GM21447 (cell line): ENCODE data around the gene LRRC8B.
"Not testable (repeated sequence)": the region's sequence is repeated elsewhere in the genome, so short reads cannot be mapped to it uniquely, and the experiment has no call there.

Source experiments
- ATAC-seq: cut with Tn5 transposase; IDR thresholded peaks from one replicate; pipeline ENCODE4 v1.9.1; 2021; ENCODE audit not compliant: unreplicated experiment

LRRC8B gene

DNA sequence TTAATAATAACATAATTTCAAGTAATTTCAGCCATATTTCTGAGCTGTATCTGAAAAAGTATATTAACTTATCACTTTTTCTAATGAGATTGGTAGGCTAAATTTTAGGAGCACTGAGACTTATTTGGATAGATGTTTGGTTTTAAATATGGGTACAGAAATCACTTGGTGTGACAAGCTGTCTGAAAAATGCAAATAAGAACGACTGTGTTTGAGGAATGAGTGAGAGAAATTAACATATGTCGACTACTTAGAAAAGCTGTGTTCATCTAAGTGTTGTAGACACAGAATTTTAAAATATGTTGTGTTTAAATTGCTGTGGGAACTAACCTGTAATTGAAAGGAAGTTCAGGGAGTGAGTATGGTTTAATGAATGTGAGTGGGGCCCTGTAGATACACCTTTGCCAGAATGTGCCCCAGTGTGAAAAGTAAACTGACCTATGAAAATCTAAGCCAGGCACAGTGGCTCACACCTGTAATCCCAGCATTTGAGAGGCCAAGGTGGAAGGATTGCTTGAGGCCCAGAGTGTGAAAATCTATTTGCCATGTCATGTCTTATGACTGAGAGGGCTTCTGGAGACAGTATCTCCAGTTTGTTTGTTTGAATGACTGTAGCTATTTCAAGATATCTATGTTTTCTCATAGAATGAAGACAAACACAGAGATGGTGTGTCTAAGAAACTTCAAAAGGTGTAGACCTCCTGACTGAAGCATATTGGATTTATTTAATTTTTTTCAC is 54.5 kb downstream of the LRRC8B start:
- ATAC-seq: no peak

DNA sequence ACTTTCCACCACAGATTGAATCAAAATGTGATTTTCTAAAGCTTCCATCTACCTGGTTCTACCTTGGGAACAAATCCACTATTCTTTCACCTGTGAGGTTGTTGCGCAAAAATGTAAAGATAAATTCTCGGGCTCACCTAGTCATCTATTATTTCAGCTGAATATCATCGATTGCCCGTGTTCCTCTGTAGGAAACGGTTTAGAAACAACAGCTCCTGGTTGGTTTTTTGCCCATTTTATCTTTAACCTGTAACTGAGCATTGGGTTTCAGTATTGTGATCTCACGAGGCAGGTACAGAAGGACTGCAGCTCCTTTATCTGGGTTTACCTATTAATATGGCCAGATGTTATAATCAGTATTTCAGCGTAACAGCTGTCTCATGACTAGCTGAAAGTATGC is 55.4 kb downstream of the LRRC8B start:
- no peak for ATAC-seq

- ATAC-seq: no peak
Observed at GRCh38 chr1:89581859-89582258, 57.2 kb downstream of the LRRC8B start.

DNA sequence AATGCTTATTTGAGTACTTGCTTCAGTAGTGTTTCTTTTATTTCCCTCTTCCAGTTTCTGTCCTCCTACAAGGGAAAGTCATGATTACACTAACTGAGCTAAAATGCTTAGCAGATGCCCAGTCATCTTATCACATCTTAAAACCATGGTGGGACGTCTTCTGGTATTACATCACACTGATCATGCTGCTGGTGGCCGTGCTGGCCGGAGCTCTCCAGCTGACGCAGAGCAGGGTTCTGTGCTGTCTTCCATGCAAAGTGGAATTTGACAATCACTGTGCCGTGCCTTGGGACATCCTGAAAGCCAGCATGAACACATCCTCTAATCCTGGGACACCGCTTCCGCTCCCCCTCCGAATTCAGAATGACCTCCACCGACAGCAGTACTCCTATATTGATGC is 57.9 kb downstream of the LRRC8B start:
- no peak for ATAC-seq

- no peak for ATAC-seq
Observed at GRCh38 chr1:89584211-89584610, 59.6 kb downstream of the LRRC8B start.

DNA sequence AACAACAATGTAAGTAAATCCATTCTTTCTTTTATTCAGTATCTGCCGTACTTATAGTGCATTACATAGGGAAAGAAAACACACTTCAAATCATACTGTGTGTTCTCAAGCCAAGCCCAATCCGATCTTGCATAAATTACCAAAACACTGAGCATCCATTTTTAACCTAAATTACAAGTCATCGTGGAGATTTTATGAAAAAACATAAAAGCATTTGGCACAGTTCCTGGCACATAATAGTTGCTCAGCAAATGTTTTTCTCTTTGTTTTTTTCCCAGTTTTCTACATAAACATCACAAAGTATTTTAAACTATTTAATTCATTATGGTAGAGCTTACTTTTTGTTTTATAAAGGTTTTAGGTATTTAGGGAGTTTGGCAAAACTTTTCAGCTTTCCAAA is 60.2 kb downstream of the LRRC8B start:
- no peak for ATAC-seq

DNA sequence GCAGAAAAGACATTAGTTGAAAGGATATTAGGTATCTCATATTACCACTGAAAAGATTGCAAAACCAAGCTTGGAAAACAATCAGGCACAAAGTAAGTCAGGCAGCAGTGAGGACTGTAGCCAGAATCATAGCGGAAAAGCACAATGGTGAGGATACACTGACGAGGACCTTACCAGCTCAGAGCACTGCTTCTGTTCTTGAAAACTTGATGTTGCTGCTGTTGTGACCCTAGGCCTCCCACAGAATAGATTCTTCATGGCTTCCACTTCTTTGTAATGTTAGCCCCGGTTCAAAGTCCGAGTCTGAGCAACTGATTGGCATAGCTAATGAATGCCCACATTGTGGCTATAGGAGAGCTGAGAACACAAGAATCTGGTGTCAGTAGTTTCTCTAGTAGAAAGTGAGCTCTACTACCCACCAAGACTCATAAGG is 63.1 kb downstream of the LRRC8B start:
- no peak for ATAC-seq

DNA sequence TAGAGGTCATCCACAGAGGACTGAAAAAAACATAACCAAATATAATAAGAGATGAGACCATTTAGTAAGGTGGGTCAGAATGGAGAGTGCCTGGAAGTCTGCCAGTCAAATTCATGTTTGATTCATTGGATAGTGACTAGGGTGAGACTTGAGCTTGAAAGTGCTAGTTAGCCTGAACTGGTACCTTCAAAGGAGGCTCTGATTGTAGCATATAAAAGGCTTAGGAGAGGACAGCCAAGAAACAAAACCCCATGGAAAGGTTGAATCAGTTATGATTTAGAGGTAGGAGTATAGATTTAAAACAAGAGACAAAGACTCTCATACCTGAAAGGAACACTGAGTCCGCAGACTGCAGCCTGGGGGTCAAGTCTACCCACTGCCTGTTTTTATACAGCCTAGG is 63.9 kb downstream of the LRRC8B start:
- no peak for ATAC-seq

GRCh38 chr1:89589515-89589914 is 64.9 kb downstream of the LRRC8B start:
- ATAC-seq: no peak

- ATAC-seq: no peak
Observed at GRCh38 chr1:89590341-89591080, 65.9 kb downstream of the LRRC8B start.

GRCh38 chr1:89592861-89593302 is 68.3 kb downstream of the LRRC8B start:
- not testable (repeated sequence) for ATAC-seq

- no peak for ATAC-seq
Observed at GRCh38 chr1:89594096-89594740, 69.6 kb downstream of the LRRC8B start.

- ATAC-seq: no peak
Observed at GRCh38 chr1:89596698-89597097, 72.1 kb downstream of the LRRC8B start.

GRCh38 chr1:89598450-89599331 is 74.1 kb downstream of the LRRC8B start:
- no peak for ATAC-seq

DNA sequence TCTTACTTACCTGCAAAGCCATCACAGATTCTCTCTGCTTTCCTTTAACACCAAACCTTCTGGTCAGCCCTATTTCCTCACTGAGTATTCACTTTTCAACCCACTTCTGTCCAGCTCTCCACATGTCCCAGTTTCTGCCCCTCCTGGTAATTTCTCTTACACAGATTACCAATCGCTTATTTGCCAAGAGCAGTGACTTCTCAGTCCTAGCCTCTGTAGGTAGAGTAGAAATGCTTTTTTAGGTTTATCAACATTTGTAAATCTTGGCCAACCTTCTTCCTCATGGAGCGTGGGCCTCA is 74.7 kb downstream of the LRRC8B start:
- ATAC-seq: no peak

- ATAC-seq: no peak
Observed at GRCh38 chr1:89600451-89601224, 76.0 kb downstream of the LRRC8B start.

GRCh38 chr1:89602871-89603404 is 78.3 kb downstream of the LRRC8B start:
- no peak for ATAC-seq

DNA sequence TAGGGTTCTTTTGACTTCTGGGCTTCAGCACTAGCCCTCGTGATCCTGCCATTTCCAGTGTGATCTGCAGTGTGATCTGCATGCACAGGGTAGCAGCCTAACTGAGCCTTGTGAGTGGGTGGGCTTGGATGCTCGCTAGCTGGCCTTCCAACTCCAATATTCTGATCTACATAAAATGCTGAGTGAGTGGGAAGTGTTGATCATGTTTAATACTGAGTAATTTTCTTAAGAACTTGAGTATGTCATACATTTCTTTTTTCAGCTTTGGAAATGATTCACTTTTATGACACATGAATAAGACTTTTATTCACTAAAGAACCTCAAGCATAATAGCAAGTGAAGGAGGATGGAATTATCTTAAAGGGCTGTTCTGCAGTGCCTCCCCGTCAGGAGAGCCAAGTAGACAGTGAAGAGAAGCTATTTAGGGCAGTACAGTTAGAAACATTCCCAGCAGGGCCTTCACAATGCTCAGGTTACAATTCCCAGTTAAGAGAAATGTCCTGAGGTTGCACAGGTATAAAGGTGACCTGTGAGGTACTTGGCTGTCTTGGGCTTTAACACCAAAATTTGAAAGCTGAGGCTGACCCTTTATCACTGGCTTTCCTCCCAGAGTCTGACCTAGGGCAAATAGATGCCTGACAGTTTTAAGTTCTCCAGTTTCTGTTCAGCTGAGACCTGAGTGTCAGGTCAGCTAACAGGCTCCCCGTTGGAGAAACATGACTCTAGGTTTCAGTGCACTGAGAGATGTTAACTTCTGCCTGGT is 79.2 kb downstream of the LRRC8B start:
- no peak for ATAC-seq

GRCh38 chr1:89604414-89604735 is 79.7 kb downstream of the LRRC8B start:
- no peak for ATAC-seq

- ATAC-seq: no peak
Observed at GRCh38 chr1:89605692-89606091, 81.1 kb downstream of the LRRC8B start.
